ENCODE measurements around the gene CST3.
"Not testable (repeated sequence)": the region's sequence is repeated elsewhere in the genome, so short reads cannot be mapped to it uniquely, and the experiment has no call there.

CST3 gene

DNA sequence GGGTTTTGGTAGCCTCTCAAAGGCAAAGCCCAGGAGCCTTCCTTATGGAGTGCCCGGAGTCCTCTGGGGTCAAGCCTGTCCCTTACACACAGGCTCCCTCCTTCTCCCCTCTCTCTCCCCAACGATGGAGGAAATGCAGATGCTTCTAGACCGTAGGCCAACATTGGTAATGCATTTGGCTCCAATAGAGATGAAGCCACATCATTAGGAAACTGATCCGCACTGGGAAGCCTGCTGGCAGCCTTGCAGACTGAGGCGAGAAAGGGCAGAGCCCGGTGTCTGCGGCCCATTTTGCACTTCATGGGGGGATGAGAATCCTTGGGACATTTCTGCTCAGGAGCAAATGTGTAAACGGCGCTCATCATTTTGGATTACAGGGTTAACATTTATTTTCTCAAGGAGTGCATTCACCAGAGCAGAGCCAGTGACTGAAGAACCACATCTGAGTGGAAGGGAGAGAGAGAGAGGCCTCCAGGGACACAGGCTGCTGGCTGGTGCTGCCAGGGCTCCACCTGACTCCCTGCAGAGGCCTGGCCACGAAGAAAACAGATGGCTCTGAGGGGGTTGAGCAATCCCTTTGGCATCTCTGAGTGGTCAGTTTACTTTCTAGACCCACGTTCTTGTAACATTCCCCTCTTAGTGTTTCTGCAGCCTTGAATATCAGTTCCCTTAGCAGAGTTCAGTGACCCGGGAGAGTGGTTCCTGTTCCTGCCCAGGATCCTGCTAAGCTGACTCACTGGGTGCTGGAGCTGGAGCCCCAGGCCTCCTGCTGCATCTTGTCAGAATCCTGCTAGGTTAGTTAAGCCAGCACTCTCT is 4.4 kb upstream of the CST3 start:
- DNase-seq (ENCODE audit: low read depth) = peak; percentile 38

DNA sequence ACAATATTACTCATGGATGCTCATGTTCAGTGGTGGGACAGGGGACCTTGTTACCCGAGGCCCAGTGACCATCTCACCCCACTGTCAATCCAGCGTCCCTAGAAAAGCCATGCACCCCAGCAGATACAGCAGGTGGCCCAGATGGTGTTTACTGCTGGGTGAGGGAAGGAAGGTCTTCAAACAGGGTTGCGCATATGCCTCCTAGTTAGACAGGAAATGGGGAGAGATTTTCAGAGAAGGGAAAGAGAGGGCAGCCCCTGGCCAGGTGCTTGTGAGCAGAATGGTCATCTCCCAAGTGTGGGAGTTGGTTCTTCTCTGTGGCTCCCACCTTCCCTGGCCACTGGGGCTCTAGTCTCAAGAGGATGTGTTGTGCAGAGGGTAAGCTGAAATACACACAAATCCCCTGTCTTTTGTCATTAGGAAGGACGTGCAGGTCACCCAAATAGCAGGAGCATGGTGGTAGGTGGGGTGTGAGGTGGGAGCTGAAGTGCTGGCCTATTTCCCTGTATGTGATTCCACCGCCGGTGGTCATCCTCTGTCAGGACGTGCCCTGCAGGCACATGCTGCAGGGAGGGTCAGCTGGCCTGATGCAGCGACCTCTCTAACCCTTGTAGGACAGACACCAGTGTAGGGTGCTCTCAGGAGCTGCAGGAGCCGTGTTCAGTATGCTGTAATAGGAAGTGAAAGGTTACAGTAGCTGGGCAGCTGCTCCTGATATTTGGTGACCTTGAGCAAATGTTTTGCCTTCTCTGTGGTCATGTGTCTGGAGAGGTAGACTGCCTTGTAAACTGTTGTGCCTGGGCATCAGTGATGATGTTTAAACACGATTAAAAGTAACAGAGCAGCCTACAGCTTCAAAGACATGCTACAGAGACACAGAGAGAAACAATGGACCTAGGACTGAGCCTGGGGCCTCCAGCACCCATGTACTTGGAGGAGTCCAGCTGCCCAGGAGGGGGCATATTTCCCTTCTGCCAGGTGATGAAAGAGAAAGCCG is 3.2 kb upstream of the CST3 start:
- no peak for DNase-seq (ENCODE audit: low read depth)

DNA sequence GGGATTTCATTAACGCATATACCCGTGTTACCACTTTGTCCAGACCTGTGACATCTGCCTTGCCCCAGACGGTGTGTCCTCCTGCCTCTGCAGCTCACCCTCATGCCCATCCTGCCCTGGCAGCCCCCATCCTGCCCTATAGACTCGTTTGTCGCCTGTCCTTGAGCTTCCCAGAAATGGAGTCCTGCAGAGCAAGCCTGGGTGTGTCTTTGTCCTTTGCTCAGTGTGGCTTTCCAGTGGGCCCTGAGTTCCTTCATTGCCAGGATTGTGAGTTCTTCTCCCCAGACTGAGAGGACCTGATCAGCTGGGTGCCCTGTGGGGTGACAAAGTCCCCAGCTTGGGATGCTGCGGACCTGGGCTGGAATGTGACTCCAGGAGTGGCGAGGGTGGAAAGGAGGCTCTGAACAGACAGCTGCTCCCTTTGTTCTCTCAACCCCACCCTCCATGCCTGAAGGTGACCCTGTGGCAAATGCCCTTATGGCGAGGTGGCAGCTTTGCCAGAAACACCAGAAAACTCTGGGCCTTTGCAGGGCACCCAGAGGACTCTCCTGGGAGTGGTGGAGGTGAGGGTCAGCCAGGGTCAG is 2.4 kb upstream of the CST3 start:
- no peak for DNase-seq (ENCODE audit: low read depth)

DNA sequence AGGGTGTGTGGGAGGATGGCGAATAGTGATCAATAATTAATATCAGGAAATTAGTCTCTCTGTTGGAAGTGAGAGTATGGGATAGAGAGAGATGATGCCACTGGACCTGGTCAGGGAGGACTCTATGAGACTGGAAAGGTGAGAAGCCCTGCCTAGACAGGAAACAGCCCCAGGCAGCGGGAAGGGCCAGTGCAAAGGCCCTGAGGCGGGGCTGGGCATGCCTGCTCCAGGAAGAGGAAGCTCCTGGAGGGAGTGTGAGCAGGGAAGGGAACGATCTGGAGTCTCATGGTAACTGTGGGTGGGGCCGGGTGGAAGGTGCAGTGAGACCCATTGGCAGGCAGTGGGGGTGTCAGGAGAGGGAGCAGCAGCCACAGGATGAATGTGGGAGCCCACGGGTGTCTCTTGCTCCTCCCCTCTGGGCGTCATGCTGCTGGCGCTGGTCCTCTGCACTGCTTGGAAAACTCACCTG is 1.8 kb upstream of the CST3 start:
- no peak for DNase-seq (ENCODE audit: low read depth)

DNA sequence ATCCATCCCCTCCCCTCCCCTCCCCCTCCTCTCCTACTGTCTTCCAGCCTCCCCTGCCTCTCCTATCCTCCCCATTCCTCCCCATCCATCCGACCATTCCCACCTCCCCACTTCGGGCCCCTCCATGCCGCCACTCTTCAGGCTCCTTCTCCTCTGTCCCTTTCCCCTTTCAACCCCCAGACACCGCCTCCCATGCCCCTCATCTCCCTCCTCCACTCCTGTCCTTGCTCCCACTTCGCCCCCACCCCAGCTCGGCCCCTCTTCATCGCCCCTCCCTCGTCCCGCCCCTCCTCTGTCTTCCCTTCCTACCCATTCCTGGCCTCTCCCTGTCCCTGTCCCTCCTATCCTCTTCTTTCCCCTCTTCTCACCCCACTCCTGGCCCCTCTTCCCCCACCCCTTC is 554 bp upstream of the CST3 start:
- no peak for DNase-seq (ENCODE audit: low read depth)

DNA sequence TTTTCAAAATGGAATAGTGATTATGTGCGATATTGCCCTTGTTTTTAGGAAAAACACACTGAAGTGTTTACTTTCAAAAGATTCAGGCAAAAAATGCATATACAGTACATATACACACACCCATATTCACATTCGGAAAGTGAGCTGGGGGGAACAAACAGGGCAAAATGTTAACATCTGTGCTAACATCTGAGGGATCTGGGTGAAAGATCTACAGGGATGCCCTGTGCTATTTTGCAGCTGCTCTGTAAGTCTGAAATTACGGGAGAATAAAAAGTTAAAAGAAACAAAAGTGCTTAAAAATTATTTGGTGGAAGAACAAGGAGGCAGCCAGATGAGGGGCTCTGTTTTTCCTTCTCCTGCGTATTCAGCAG is 860 bp downstream of the CST3 start:
- no peak for DNase-seq (ENCODE audit: low read depth)

DNA sequence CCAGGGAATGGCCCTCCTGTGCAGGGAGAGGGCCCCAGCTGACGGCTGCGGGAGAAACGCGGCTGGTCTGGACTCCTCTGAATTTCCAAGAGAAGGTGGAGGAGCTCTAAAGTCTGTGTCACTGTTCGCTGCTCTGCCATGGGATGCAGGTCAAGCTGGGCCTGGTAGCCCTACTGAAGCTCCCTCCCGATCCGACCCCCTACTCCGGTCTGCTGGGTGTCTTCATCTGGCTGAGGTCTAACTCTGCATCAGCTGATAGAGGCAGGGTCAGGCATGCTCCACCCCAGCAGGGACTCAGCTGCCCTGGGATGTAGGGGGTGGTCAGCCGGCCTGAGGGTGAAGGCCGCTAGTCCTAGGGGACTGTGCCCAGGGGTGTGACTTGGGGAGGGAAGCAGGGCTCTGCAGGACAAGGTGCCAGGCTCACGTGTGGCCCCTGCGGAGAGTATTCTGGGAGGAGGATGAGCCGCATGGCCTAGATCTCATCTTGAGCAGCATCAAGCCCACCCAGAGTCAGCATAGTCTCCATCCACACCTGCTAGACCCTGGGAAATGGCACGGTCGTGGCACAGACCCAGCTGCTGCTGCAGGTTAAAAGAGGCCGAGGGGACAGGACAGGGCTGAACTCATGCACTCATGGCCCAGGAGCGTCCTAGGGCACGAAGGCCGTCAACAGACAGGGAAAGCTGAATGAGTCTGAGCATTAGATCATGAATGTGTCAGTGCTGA is 1.4 kb downstream of the CST3 start:
- DNase-seq (ENCODE audit: low read depth) = no peak

DNA sequence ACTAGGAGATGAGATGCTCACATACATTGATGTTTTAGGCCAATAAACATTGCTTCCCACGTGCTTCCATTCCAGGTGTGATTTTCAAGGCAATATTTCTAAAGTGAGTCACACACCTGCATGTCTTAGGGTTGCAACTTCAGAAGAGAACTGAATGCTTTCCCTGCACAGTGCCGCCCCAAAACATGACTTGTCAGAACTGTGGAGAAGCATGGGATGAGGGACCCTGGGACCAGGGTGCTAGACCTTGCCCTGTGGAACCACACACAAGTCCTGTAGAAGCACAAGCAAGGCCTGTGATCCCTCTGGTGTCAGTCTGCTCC is 2.0 kb downstream of the CST3 start:
- not testable (repeated sequence) for DNase-seq (ENCODE audit: low read depth)

DNA sequence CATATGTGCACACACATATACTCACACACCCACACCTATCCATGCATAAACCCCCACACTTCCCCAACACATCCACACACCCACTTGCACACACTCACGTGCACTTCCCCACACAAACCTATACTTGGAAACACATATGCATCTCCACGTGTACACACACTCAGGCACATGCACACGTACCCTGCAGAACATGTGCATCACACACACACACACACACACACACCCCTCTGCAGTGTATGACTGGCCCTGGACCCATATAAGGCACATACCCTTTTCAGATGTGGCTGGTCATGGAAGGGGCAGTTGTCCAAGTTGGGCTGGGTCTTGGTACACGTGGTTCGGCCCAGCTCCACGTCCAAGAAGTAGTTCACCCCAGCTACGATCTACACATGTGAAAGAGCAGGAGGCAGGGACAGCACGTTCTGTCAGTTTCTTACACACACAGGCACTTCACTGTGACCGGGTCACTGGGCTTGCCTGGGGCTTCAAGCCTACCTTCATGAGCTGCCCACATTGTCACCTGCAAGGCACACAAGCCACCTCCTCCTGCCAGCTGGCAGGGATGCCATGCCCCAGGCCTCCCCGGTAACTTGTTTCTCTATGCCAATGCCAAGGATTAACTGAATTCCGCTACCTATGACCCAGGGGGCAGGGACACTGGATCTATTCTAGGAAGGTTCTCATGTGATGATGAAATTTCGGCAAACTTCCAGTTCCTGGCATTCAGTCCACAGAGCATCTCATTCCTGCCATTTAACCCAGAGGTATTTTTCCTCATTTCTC is 2.6 kb downstream of the CST3 start:
- DNase-seq (ENCODE audit: low read depth) = no peak

DNA sequence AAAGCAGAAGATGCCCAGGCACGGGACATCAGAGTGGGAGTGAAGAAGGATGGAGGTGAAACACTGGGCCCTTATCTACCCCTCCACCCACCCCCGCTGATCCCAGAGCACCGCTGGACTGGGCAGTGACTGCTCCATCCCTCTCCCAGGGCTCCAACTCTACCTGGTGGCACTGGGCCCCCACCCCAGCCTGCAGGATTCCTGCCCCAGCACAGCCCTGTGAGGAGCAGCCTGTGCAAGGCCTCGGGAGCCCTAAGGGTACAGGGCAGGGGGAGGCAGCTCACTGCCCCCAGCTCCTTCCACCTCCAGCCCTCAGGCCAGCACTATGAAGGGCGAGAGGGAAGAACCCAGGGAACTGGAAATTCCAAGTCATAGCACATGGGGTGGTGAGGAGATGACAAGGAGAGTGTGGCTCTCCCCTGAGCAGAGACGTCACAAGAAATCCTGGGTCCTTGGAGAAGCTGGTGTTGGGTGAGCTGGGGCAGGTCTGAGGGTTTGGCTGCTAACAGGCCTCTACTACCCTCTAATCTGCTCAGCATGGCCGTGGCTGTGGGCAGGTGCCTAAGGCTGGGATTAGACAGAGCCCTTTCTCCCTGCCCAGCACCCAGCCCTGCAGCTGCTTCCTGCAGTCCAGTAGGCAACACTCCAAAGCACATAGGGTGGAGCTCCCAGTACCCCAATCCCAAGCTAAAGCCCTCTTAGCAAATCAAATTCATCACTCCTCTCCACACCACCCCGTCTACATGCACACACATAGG is 3.5 kb downstream of the CST3 start:
- DNase-seq (ENCODE audit: low read depth) = no peak

DNA sequence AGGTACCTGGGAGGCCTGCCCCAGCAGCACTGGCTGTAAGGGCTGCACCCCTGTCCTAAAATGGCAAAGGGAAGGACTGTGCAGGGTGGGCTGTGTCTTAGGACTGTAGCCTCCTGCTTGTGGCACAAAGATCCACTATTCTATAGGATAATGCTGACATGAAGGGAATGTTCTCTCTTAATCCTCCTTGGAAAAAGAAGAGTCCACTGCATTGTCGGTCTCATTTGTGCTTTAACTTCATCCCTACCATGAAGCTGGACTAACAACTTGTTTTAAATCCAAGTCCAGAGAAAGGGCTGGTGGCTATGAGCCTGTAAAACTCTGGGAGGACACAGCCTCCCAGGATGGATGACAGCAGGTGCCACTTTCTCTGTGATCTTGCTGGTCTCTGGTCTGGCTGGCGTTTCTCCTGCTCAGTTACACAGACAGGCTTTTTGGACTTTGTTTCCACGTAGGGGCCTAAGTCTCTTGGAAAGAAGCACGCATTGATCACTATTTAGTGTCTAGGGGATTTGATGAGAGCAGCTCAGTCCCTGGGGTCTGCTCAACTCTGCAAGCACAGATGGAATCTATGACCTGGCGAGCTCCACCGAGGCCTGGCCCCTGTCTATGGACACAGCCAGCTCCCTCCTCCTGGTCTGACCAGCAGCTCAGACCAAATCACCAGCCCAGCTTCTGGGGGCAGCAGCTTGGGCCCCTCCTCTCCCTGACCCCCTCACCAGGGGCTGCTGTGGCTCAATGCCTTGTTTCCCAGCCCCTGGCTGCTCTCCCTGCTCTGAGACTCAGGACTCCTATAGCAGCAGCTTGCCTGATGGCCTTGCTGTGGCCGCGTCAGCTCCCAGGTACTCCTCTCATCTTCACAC is 4.8 kb downstream of the CST3 start:
- no peak for DNase-seq (ENCODE audit: low read depth)

DNA sequence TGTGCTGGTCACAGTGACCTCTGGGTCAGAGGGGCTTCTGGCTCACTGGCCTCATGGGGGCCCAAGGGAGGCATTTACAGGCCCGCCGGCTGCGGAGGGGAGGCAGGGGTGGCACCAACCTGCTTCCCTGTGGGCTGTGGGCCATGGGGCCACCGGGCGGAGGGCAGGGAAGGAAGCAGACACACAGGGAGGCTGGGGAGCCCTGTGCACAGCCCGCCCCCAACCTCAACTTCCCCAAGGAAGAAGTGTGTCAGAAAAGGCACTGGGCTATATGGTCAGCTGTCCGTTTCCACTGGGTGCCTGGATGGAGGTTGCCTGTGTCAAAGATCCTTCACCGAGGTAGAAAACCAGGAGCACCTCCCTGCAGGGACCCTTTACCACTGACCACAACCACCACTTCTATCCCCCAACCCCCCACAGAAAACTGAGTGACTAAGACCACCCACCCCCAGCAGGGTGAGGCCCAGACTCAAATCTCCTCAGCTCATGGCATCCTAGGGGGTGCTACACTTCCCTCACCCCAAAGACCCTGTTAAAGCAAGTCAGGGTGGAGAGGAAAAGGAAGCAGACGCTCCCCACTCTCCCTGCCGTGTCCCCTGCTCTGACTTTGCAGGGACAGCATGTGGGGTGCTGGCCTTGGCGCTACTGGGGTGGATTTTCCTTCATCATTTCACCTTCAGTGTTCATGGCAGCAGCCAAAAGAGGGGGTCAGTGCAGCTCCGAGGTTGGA is 5.6 kb downstream of the CST3 start:
- no peak for DNase-seq (ENCODE audit: low read depth)

DNA sequence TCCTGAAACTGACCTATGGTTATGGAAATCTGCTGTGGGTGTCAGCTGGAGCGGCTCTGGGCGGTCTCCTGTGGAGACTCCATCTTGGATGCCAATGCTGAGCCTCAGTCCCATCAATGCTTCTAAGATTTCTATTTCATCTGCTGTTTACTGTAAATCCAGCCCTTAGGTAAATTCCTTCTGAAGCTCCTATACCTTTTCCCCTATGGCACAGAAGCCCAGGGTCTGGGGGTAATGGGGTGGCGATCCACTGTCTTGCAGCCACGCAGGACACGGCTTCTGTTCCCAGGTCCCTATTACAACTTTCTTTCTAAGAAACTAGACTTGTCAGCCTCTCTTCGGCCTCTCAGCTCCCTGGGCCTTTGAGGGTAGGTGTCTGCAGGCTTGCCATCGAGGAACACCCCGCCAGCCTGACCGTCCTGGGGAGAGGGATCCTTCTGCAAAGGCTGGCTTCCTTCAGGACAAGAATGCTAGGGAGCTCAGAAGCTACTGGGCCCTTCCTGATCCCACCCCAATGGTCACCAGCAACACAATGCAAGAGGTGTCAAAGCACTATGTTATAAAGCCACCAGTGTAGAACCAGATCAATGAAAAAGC is 6.4 kb downstream of the CST3 start:
- no peak for DNase-seq (ENCODE audit: low read depth)

DNA sequence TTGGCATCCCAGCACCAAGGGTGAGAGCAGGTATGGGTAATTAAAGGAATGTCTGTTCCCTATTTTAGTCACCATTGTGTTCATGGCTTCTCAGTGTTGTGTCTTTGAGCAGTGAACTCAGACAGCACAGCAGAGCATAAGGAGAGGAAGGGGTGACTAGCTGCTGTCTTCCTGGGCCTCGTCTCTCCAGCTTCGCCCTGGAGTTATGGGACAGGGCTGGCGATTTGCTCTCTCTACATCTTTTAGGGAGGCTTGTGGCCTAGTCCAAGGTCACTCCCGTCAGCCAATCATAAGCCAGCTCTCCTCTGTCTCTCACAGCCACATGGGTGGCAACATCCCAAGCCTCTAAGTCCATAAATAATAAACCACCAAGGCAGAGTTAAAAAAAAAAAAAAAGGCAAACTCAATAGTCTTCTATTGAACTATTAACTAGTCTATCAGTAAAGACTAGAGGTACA is 7.3 kb downstream of the CST3 start:
- no peak for DNase-seq (ENCODE audit: low read depth)

DNA sequence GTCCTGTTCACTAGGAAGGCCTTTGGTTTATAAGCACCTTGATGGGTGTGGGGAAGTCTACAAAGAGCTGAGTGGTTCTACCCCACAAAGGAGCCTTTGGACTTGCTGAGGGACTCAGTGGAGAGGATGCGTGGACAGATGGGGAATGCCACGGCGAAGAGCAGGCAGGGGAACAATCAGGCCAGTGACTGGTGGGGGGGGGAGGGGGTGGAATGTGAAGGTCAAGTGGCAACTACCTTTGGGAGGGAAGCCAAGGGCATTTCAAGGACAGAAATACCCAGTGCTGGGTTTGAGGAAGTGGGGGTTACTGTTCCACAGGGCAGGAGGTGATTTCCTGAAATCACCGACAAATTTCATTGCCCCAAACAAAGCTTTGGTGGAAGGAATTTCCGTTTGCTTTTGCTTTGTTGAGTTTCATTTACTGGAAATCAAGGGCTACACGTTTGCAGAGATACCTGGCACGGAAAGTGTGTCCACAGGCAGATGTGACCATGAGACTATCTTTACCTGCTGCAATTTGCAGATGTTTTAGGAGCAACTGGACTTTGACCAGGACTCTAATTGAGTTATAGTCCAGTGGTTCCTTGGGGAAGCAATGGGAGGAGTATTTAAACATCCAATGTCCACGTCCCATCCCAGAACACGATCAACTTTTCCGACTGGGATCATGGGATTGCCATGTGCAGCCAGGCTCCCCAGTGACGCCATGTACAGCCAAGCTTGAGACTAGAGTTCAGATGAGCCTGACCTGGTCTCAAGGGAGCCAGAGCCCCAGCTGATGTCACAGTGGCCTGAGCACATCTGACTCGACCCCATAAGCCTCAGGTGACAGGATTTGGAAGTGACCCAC is 8.0 kb downstream of the CST3 start:
- DNase-seq (ENCODE audit: low read depth) = no peak

DNA sequence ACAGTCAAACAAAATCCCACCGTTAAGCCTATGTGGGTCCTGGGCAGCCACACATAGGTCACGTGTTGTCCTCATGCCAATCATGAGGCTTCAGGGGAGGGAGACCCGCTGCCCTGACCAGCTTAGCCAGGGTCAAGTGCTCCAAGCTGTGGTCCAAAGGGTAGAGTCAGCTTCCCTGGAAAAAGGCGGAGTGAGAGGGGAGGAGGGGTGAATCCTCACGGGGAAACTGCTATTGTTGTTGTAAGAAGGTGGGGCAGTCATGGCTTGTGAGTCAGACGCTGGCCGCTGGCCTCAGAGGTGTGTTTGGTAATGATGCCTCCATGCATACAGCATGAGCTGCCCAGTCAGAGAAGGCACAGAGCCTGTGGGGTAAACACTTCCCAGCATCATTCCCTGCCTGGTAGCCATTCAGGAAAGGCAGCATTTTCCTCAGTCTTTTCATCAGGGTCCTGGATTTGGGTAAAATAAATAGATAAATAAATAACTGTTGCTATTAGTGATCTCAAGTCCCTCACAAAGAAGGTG is 8.7 kb downstream of the CST3 start:
- peak; percentile 59 for DNase-seq (ENCODE audit: low read depth)

DNA sequence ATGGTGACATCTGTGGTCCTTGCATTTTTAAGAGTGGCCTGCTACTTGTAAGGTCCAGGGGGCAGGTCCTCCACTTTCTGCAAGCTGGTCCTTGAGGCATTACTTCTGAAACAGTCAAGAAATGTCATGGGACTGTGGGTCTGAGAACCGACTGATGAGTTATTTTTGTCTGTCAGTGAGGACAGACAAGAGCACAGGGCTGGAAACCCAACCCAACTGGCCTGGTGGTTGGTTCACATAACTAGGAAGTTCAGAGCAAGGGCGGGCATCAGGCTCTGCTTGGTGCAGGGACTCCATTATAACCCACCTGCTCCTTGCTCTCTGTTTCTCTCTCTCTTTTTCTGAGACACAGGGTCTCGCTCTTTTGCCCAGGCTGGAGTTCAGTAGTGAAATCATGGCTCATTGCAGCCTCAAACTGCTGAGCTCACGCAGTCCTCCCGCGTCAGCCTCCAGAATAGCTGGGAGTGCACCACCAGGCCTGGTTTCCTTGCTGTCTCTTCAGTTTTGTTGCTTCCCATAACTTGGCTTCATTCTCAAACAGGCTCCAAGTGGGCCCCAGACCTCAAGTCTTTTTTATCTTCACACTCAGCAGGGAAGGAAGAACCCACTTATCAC is 9.2 kb downstream of the CST3 start:
- no peak for DNase-seq (ENCODE audit: low read depth)
